Erythroblast (primary cell): ENCODE results near the gene RTL10.

Source experiments
- DNase-seq, 2 experiments: peaks; one replicate each; lab custom pipeline; 2025; lab: John Stamatoyannopoulos, UW
- GATA1 ChIP-seq: IDR thresholded peaks from 2 replicates; pipeline ENCODE4 v1.6.1; 2011; ENCODE audit warnings: low read depth, mild to moderate bottlenecking, control low read depth, low read length, moderate library complexity
- POLR2A ChIP-seq: IDR thresholded peaks from 2 replicates; pipeline ENCODE4 v1.6.1; 2011; ENCODE audit warnings: mild to moderate bottlenecking, low read length

RTL10 gene

DNA sequence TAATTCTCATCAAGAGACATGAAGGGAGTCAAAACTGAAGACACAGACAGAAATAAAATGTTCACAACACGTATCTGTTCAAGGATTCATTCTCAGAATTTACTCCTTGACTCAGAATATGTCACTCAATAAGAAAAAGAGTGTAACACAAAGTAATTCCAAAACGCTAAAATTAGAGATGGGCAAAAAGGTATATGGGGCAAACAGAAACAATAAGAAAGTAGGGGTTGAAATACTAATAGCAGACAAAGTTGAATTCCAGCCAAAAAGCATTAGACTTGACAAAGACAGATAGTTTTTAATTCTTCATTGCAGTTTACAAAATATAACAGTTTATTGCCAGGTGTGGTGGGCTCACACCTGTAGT is 26.7 kb downstream of the RTL10 start:
- TF ChIP-seq POLR2A (no peak), GATA1 (no peak)

DNA sequence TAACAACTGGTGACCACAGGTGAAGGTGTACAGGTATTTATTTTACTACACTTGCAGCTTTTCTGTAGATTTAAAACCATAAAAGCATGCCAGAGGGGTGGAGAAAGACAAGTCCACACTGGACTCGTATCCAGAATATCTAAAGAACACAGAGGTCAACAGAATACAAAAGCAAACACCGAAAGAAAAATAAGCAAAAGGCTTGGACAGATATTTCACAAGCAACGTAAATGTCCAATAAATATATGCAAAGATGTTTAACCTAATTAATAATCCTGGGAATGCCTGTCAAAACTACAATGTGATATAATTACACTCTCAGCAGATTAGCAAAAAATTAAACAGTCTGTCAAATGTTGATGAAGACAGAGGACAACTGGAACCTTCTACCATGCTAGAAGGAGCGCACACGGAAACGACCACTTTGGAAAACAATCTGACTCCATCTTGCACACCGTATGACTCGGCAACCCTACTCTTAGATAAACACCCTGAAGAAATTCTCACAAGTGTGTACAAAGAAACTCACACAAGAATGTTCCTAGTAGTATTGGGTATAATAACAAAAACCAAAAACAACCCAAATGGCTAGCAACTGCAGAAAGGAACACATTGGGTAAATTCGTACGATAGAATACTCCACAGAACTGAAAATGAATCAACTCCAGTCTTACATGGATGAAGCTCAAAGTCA is 27.2 kb downstream of the RTL10 start:
- TF ChIP-seq GATA1 (no peak), POLR2A (no peak)
- no peak for DNase-seq

More for the DNA sequence above, 26.7 kb downstream of the RTL10 start:
- DNase-seq = no peak

DNA sequence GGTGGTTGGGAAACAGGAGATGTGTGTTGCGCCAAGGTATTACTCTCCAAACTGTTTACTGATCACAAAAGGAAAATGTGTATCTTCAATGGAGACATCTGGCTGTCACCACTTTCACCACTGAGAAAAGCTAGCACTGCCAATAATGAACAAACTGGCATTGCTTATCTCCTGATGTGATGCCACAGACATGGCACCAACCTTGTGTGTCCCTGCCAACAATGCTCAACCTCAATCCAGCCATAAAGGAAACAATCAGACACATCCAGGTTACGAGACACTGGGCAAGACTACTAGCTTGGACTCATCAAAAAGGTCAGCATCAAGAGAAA is 28.1 kb downstream of the RTL10 start:
- TF ChIP-seq POLR2A = no peak
- no peak for TF ChIP-seq GATA1
- DNase-seq = no peak

DNA sequence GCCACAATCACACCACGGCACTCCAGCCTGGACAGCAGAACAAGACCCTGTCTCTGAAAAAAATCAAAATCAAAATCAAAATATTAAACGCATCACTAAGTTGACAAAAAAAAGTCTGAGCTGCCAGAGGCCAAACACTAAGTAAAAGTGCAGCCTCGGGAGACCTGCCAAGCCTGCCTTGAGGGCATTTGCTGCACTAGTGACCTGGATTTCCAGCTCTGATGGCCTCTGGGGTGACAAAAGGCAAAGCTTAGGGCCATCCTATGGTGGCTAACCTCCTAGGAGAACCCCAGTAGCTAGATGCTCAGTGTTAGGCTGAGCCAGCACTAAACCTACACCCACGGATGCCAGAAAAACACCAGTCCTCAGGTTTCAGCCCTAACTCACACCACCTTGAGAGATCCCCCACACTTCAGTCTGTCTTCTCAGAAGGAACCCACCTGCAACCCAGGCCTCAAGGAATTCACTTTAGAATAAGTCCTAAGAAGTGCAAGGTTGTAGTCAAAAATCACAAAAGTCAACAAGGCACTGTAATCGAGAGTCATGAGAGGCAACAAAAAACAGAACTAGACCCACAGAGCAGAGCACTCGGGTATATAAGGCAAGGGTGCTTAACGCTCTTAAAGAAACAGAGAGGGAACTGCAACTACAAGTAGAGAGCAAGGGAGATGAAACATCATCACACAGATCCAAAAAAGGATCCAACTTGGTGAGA is 28.6 kb downstream of the RTL10 start:
- TF ChIP-seq GATA1 = no peak

DNA sequence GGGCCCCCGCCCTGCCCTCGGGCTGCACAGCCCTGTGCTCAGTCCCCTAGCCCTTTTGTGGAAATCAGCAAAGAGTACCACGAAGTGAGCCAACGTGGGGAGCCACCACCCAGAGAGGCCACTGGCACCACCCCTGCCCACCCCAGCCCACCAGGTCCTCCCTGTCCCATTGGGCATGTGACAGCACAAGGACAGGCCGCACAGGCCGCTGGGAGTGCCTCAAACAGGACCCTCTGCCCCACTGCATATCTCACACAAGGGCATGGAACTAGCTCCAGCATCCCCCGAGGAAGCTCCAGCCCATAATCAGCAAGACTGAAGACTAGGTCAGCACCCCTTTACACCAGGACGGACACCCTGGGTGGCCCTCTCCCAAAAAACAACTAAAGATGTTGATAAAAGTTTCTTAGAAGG is 29.7 kb downstream of the RTL10 start:
- no peak for TF ChIP-seq GATA1
- no peak for TF ChIP-seq POLR2A
- DNase-seq = no peak

More for the DNA sequence above, 28.6 kb downstream of the RTL10 start:
- DNase-seq = no peak

DNA sequence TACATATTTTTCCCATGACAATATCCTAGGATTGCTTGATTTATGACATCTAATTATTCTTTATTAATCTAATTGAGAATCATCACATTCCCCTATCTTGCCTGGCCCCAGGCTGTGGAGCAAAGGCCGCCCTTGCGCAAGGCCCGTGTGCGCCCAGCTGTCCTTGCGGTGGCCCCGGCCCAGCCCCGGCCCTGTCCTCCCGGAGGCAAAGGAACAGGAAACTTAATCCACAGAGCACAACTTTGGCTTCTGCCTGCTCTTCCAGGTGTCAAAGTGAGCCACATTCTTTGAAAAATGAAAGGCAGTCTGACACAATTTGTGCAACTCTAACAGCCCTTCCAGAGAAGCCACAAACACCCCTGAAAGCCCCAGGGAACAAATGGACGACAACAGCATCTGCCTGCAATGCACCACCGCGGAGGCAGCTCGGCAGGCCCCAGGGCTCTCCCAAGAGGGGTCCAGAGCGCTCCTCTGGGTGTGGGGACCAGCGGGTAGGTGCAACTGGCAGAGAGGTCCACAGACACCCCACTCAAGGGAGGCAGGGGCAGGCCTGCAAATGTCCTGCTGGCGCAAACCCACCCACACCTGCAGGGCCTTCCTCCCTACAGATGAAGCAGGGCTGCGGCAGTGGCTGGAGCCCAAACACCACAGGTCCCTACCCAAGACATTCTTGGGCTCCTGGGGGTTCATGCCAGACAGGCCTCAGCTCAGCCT is 30.3 kb downstream of the RTL10 start:
- DNase-seq = no peak
- TF ChIP-seq GATA1 = no peak
- no peak for TF ChIP-seq POLR2A

DNA sequence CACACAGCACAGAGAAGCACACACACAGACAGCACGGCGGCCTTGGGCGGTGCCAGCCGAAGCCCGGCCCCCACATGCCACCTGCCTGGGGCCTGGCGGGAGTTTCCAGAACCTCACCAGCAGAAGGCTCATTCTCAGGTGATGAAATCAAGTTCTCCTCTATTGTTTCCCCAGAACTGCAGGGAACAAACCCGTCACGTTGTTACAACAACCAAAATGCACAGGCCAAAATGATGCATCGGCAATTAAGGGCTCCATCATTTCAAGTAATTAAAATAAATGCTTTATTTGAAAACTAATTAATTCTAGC is 30.8 kb downstream of the RTL10 start:
- TF ChIP-seq POLR2A (no peak), GATA1 (no peak)

DNA sequence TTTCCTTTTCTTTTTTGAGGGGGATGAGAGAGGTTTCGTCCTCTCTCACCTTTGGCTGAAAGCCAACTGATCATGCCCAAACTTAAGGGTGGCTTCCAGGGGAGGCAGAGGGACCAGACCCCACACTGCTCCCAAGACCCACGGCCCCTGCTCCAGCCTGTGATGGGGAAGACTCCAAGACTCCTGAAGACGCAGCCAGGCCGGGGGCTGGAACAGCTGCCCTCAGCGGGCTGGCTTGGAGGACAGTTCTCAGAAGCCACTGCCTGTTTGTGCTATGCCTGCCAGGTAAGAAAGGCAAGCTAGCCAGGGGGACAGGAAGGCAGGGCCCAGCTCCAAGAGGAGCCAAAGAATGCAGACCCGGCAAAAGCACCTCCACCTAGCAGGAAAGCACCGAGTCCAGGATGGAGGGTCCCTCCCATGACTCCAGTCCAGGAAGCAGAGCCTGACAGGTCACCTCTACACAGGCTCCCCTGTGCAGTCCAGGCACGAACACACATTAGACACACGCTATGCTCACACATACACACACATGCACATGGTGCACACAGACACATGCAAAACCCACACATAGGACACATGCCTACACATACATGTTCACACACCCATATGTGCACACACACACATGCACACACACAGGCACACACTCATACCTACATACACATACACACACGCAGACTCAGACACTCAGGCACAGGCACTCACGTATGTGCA is 31.3 kb downstream of the RTL10 start:
- no peak for DNase-seq
- TF ChIP-seq GATA1 = no peak
- no peak for TF ChIP-seq POLR2A

More for the DNA sequence above, 30.8 kb downstream of the RTL10 start:
- no peak for DNase-seq

DNA sequence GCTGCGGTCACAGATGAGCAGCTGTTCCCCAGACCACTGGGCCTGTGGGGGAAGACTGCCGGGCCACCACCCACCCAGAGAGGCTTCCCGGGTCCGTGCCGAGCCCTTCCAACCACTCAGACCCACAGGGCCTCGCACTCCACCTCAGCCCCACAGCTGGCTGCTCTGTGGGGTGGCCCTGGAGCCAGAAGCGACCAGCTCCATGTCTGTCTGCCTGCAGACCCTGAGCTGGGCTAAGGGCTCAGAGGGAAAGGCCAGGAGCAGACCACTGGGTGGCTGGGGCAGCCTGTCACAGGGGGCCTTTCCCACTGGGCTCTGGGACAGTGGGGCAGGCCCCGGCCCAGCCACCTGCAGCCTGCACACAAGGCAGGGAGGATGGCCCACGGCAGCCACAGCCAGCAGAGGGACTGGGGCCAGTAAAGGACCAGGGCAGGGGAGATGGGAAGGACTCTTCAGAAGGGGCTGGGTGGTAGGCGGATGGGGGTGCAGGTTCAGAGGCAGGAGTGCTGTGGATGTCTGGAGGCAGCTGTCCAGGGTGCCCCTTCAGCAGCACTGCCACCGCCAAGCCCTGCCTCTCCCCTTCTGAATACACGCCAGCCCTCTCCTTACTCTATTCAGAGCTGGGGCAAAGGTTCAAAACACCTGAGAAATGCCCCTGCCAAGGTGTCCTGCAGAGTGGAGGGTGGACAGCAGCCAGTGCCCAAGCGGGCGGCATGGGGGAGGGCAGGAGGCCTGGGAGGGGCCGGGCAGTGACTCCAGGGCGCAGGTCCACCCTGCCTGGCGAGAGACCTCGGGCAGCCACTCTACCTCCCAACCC is 32.2 kb downstream of the RTL10 start:
- TF ChIP-seq POLR2A (no peak), GATA1 (no peak)
- DNase-seq = no peak

DNA sequence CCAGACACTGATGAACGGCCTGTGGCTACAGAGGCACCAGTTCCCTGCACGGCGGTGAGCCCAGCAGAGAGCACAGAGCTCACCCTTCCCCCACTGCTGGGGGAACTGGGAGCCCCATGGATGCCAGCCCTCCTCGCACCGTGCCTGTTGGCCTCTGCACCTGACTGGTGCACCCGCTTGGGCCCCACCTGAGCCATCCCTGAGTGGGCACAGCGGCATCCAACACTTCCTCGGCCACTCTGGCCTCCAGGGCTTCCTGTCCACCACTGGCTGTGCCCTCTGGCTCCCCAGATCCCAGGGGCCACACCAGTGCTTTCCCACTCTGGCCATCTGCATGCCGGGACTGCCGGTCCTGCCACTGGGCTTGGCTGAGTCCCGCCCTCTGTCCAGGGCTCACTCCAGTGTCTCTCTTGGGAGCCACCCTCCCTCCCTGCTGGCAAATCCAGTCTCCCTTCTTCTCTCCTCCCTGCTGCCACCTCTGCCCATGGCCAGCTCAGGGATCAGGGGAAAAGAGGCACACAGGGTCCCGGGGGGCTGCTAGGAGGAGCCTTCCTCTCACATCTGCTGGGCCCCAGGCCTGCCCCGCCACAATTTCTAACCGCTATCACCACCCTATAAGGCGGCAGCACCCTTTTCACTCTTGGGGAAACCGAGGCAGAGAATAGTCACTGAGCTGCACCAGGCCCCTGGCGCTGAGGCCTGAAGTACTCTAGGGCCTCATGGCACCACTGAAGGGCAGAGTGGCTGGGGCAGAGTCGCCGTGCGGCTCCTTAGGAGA is 33.0 kb downstream of the RTL10 start:
- DNase-seq = no peak
- TF ChIP-seq GATA1 = no peak
- no peak for TF ChIP-seq POLR2A

DNA sequence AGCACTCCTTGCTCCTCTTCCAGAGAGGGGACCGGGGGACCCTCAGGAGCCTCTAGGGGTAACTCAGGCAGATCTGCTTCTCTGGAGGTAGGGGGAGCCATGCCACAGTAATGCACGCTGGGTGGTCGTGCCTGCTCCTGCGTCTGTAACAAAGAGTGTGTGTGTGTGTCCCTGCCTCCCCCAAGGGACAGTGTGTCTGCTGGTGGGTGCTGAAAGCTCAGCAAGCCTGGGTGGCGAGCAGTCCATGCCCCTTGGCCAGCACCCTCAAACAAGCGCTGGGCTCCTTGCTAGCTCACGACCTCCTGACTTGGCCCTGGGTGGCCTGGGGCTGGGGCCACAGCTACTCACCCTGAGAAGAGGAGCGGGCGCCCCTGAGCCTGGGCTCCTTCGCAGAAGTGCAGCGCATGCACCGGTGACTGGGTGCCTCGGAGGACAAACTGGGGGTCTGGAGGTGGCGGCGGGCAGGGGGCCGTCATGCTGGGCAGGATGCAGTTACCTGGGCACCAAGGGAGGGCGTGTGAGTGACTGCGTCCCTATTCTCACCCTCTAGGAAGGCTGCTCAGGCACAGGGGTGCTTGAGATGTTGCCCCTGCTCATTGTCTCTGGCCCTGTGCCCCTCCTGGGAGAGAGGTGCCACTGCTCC is 33.7 kb downstream of the RTL10 start:
- TF ChIP-seq GATA1 (no peak), POLR2A (no peak)
- DNase-seq = no peak

DNA sequence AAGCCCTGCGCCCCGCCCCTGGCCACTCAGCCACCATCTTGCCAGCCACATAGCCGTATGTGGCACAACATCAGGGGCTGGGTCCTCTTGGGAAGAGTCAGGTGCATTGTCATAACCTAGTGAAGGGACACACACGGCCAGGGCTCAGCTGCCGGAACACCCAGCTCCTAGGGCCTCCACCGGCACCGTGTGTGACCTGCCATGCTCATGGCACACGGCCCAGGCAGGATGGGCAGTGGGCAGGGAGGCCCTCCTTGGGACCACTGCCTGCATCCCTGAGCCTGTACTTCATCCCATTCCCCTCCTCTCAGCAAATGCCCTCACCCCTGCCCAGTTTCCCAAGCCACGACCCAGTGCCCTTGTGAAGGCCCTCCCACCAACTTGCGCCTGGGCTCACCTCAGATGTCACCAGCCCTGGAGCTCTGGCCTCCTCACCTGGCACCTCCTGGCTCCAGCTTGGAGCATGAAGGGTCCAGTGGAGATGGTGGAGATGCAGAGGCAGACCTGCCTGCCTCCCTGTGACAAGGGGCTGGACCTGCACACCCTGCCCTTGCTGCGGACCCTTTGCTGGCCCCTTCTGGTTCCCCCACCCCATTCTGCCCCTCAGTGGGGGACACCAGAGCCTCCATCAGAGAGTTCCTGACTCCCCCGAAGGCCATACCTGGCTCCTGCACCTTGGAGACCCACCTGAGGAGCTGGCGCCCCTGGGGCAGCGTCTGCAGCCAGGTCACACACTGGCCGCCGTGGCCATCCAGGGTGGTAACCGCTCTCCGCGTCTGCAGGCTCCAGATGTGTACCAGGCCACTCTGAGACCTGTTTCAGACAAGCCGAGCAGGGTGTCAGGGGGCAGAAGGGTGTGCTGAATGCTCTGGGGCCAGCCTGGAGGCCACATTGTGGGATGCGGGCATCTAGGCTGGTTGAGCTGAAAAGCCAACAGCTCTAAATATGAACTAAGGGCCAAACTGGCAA is 34.5 kb downstream of the RTL10 start:
- TF ChIP-seq GATA1 = no peak
- no peak for TF ChIP-seq POLR2A
- no peak for DNase-seq
